Measurements from ENCODE around the gene FAM3D.
"Not testable (repeated sequence)": the region's sequence is repeated elsewhere in the genome, so short reads cannot be mapped to it uniquely, and the experiment has no call there.

Gene FAM3D

DNA sequence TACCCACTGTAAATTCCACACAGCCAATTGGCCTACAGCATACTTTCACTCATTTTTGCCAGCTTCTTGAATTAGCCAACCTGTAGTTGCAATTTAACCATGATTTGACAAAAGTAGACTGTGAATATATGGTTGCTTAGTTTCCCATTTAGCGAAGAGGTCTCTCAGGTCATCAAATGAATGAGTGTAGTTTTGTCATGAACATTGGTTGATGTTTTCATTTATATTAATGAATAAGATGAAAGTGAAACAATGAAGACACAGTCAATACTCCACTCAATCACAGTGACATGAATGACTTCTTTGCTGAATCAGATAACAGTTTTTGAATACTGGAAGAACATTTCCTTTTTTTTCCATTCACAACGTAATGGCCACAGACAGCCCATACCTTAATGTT, 15.3 kb upstream of the FAM3D start:
- Histone ChIP-seq H3K9me3 (ENCODE audit: low read length) (no peaks in the 10 kb centered on the region), H3K27me3 (ENCODE audit: control insufficient read depth in 1 of 2, insufficient read depth in 2 of 2, low read length in 2 of 2) (peaks cover 0 to 4% of the 10 kb centered on the region in 2 donors), H3K36me3 (ENCODE audit: insufficient read depth, low read length) (no peaks in the 10 kb centered on the region), H3K27ac (ENCODE audit: low read depth, low read length) (no peak overlapping the region), H3K4me1 (ENCODE audit: insufficient read depth, low read length) (no peaks in the 10 kb centered on the region), H3K9ac (ENCODE audit: low read length) (no peak overlapping the region), H3K4me3 (ENCODE audit: low read depth in 1 of 2, low read length in 2 of 2) (no peak overlapping the region)

DNA sequence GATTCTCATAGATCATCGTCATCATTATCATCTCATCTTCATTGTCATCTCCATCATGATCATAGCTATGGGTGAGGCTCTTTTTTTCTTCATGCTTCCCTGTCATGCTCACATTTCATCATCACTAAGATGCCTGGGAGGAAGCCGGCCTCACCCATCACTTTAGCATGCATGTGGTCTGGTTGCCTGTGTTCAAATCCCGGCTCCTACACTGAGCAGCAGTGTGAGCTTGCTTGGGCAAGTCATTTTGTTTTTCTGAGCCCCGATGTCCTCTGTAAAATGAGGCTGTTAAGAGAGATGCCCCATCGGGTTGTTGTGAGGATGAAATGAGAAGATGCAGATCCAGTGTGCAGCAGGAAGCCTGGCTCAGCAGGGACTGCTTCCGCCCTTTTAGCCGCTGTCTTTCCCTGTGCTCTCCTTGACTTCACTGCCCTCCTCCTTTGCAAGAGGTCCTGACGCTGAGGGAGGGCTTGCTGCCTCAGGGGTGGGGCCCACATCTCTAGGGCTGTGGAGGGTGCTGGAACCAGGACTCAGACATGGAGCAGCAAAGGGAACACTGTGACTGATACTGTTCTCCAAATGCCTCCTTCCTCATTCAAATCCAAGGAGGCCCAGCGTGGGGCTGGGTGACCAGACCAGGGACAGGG, 14.4 kb upstream of the FAM3D start:
- no peak overlapping the region for H3K9ac ChIP-seq (ENCODE audit: low read length)
- no peak overlapping the region for H3K4me3 ChIP-seq (ENCODE audit: low read depth in 1 of 2, low read length in 2 of 2)
- no peak overlapping the region for H3K27ac ChIP-seq (ENCODE audit: low read depth, low read length)
- peaks cover 0 to 4% of the 10 kb centered on the region in 2 donors for H3K27me3 ChIP-seq (ENCODE audit: control insufficient read depth in 1 of 2, insufficient read depth in 2 of 2, low read length in 2 of 2)
- no peaks in the 10 kb centered on the region for H3K4me1 ChIP-seq (ENCODE audit: insufficient read depth, low read length)
- no peaks in the 10 kb centered on the region for H3K9me3 ChIP-seq (ENCODE audit: low read length)
- no peaks in the 10 kb centered on the region for H3K36me3 ChIP-seq (ENCODE audit: insufficient read depth, low read length)

DNA sequence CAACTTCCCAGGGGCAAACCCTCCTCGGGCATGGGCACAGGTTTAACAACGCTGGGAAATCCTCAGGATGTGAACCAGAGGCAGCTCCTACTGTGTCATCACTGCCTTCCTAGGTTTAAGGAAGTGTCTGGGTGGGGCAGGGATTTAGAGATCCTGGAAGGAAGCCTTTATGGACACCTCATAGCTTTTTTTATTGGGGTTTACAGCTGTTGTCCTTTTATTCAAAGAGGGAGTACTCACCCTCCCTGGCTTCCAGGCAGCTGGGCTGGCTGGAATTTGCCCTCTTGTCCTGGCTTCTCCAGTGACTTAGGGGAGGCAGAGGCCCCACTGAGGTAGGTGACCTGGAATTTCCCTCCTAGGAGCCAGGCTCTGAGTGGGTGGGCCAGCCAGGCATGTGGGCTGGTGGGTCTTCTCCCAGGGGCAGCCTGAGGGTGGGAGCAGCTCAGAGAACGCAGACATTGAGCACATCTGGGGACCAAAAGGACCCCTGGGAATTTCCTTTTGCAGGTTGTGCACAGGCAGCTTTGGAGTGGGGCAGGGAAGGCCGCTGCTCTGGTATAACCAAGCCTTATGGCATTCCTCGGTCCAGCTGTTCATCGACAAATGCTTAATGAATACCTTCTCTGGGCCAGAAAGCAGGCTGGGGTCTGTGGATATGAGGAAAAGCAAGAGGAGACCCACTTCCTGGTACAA, 13.5 kb upstream of the FAM3D start:
- H3K9me3 ChIP-seq (ENCODE audit: low read length) = no peaks in the 10 kb centered on the region
- H3K9ac ChIP-seq (ENCODE audit: low read length) = no peak overlapping the region
- no peak overlapping the region for H3K27ac ChIP-seq (ENCODE audit: low read depth, low read length)
- H3K4me1 ChIP-seq (ENCODE audit: insufficient read depth, low read length) = no peaks in the 10 kb centered on the region
- peaks cover 0 to 4% of the 10 kb centered on the region in 2 donors for H3K27me3 ChIP-seq (ENCODE audit: control insufficient read depth in 1 of 2, insufficient read depth in 2 of 2, low read length in 2 of 2)
- no peak overlapping the region for H3K4me3 ChIP-seq (ENCODE audit: low read depth in 1 of 2, low read length in 2 of 2)
- H3K36me3 ChIP-seq (ENCODE audit: insufficient read depth, low read length) = no peaks in the 10 kb centered on the region

DNA sequence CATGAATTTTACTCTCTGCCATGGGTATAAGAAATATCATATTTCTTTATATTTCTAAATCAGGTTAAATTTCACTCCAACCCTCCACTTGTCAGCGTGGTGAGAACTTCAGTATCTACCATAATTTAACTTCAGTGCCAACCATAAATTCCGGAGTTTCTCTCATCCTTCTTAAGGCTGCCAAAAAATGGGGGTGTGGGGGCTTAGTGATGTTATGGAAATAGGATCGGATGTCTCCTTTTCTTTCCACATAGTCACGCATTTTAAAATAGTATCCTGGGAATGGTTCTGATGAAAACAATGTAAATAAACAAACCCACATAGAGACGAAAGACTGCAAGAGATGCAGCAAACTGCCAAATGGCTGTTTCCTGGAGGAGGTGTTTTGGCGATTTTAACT, 12.9 kb upstream of the FAM3D start:
- H3K9ac ChIP-seq (ENCODE audit: low read length) = no peak overlapping the region
- H3K4me1 ChIP-seq (ENCODE audit: insufficient read depth, low read length) = no peaks in the 10 kb centered on the region
- no peaks in the 10 kb centered on the region for H3K9me3 ChIP-seq (ENCODE audit: low read length)
- no peak overlapping the region for H3K27ac ChIP-seq (ENCODE audit: low read depth, low read length)
- no peaks in the 10 kb centered on the region for H3K36me3 ChIP-seq (ENCODE audit: insufficient read depth, low read length)
- H3K4me3 ChIP-seq (ENCODE audit: low read depth in 1 of 2, low read length in 2 of 2) = no peak overlapping the region
- H3K27me3 ChIP-seq (ENCODE audit: control insufficient read depth in 1 of 2, insufficient read depth in 2 of 2, low read length in 2 of 2) = peaks cover 0 to 4% of the 10 kb centered on the region in 2 donors

DNA sequence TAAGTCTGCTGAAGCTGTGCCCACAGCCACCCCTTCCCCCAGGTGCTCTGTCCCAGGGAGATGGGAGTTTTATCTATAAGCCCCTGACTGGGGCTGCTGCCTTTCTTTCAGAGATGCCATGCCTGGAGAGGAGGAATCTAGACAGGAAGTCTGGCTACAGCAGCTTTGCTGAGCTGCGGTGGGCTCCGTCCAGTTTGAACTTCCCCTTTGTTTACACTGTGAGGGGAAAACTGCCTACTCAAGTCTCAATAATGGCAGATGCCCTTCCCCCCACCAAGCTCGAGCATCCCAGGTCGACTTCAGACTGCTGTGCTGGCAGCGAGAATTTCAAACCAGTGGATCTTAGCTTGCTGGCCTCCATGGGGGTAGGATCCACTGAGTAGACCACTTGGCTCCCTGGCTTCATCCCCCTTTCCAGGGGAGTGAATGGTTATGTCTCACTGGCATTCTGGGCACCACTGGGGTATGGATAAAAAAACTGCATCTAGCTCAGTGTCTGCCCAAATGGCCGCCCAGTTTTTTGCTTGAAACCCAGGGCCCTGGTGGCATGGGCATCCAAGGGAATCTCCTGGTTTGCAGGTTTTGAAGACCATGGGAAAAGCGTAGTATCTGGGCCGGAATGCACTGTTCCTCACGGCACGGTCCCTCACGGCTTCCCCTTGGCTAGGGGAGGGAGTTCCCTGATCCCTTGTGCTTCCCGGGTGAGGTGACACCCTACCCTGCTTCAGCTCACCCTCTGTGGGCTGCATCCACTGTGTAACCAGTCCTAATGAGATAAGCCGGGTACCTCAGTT, 11.8 kb upstream of the FAM3D start:
- H3K27ac ChIP-seq (ENCODE audit: low read depth, low read length); H3K27me3 ChIP-seq (ENCODE audit: control insufficient read depth in 1 of 2, insufficient read depth in 2 of 2, low read length in 2 of 2); H3K4me3 ChIP-seq (ENCODE audit: low read depth in 1 of 2, low read length in 2 of 2); H3K4me1 ChIP-seq (ENCODE audit: insufficient read depth, low read length); H3K9ac ChIP-seq (ENCODE audit: low read length); H3K36me3 ChIP-seq (ENCODE audit: insufficient read depth, low read length); H3K9me3 ChIP-seq (ENCODE audit: low read length): not testable (repeated sequence)

DNA sequence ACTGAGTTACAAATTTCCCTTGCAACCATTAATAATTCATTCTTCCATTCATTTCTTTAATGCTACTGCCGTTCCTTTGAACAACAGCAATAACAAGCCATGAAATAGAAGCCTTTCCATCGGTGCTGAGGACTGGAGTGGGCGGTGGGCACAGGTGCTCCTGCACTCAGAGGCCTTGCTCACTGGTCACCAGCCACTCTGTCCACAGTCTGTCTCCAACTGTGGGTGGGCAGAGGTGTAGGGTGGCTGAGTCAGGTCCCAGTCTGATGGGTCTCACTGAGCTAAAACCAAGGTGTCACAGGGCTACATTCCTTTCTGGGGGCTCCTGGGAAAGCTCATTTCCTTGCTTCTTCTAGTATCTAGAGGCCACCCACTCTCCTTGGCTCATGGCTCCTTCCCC, 6.3 kb upstream of the FAM3D start:
- Histone ChIP-seq H3K9ac (ENCODE audit: low read length) (no peak overlapping the region), H3K27ac (ENCODE audit: low read depth, low read length) (no peak overlapping the region), H3K36me3 (ENCODE audit: insufficient read depth, low read length) (no peaks in the 10 kb centered on the region), H3K27me3 (ENCODE audit: control insufficient read depth in 1 of 2, insufficient read depth in 2 of 2, low read length in 2 of 2) (no peaks in the 10 kb centered on the region), H3K9me3 (ENCODE audit: low read length) (no peaks in the 10 kb centered on the region), H3K4me1 (ENCODE audit: insufficient read depth, low read length) (no peaks in the 10 kb centered on the region), H3K4me3 (ENCODE audit: low read depth in 1 of 2, low read length in 2 of 2) (no peak overlapping the region)

DNA sequence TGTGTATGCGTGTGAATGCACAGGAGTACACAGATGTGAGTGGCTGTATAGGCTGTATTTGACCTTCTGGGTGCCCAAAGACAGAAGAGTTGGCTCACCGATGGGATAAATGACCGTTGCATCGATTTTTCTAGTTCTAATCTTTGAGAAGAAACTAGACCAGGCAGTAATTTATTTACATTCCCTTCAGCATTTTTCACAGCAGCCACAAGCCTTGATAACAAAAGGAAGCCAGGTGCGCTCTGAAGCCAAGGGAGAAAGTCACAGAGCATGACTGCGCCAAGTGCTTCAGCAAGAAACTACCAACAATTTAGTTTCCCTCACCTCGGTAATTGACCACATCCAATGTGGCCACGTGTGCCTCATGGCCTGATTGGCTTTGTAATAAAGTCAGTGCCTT, 5.9 kb upstream of the FAM3D start:
- Histone ChIP-seq H3K4me3 (ENCODE audit: low read depth in 1 of 2, low read length in 2 of 2) (no peak overlapping the region), H3K9ac (ENCODE audit: low read length) (no peak overlapping the region), H3K36me3 (ENCODE audit: insufficient read depth, low read length) (no peaks in the 10 kb centered on the region), H3K27ac (ENCODE audit: low read depth, low read length) (no peak overlapping the region), H3K9me3 (ENCODE audit: low read length) (no peaks in the 10 kb centered on the region), H3K4me1 (ENCODE audit: insufficient read depth, low read length) (no peaks in the 10 kb centered on the region), H3K27me3 (ENCODE audit: control insufficient read depth in 1 of 2, insufficient read depth in 2 of 2, low read length in 2 of 2) (no peaks in the 10 kb centered on the region)

DNA sequence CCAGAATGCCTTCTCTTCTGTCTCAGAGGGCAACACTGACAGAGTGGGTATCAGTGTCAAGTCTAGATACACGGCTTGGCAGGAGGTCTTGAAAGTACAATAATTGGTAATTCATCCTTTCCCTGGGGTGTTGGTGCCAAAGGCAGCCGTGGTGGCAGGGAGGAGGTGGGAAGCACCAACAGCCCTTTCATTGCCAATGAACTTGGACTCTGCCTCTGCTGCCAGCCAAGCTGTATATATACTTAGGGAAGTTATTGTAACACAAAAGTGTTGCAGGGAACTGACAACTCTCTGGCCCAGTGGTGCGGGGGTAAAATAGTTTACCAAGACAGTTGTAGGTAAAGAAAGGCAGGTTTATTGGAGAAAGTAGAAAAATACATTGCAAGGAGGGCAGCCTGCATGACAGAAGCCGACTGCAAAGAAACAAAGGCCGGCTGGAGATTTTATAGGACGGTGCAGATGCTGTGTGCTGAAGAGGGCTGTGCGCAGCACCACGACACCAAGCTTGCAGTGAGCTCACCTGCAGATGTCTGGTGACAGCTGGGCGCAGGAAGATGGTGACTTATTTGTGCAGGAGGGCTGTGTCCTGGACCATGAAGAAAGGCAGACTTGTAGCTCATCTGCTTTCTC, 4.0 kb upstream of the FAM3D start:
- Histone ChIP-seq H3K36me3 (ENCODE audit: insufficient read depth, low read length) (no peaks in the 10 kb centered on the region), H3K4me1 (ENCODE audit: insufficient read depth, low read length) (no peaks in the 10 kb centered on the region), H3K4me3 (ENCODE audit: low read depth in 1 of 2, low read length in 2 of 2) (no peak overlapping the region), H3K27ac (ENCODE audit: low read depth, low read length) (no peak overlapping the region), H3K9ac (ENCODE audit: low read length) (no peak overlapping the region), H3K9me3 (ENCODE audit: low read length) (no peaks in the 10 kb centered on the region), H3K27me3 (ENCODE audit: control insufficient read depth in 1 of 2, insufficient read depth in 2 of 2, low read length in 2 of 2) (no peaks in the 10 kb centered on the region)

DNA sequence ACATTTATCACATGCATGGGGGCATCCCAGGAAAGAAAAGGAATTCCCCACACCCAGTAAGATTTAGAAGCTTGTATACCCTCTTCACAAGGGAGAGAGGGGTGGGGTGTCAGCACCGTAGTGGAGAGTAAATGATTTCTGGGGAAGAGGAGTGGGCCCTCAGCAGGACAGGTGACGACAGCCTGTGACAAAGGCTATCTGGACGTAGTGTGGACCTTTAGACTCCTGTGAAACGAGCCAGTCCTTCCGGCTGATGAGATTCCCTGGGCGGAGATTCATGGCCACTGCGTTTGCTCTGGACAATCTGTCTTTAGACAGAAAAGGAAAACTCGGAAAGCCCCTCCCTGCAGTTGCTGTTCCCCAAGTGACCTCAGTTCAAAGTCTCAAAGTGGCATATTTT, 1.7 kb upstream of the FAM3D start:
- Histone ChIP-seq H3K9me3 (ENCODE audit: low read length) (no peaks in the 10 kb centered on the region), H3K27ac (ENCODE audit: low read depth, low read length) (no peak overlapping the region)

DNA sequence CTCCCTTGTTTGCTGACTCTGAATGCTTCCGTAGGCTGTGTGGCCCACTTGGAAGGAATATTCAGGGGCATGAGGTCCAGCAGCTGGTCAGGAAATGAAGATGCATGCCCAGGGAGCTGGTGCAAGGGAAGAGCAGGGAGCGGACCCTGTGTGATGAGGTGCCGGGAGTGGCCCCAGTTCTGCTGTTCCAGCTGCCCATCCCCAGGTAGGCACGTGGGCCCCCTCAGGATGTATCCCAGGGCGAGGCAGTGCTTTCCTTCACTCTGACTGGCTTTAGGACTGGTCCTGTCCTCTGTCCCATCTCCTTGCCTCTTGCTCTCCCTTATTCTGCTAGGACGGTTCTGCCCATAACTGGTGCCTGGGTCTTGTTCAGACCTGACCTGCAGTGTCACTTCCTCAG, 1.1 kb upstream of the FAM3D start:
- no peaks in the 10 kb centered on the region for H3K27me3 ChIP-seq (ENCODE audit: control insufficient read depth in 1 of 2, insufficient read depth in 2 of 2, low read length in 2 of 2)
- H3K9me3 ChIP-seq (ENCODE audit: low read length) = no peaks in the 10 kb centered on the region
- no peak overlapping the region for H3K9ac ChIP-seq (ENCODE audit: low read length)
- no peaks in the 10 kb centered on the region for H3K4me1 ChIP-seq (ENCODE audit: insufficient read depth, low read length)
- H3K4me3 ChIP-seq (ENCODE audit: low read depth in 1 of 2, low read length in 2 of 2) = no peak overlapping the region
- no peaks in the 10 kb centered on the region for H3K36me3 ChIP-seq (ENCODE audit: insufficient read depth, low read length)
- no peak overlapping the region for H3K27ac ChIP-seq (ENCODE audit: low read depth, low read length)

More for the DNA sequence above, 1.7 kb upstream of the FAM3D start:
- Histone ChIP-seq H3K4me3 (ENCODE audit: low read depth in 1 of 2, low read length in 2 of 2) (no peak overlapping the region), H3K4me1 (ENCODE audit: insufficient read depth, low read length) (no peaks in the 10 kb centered on the region), H3K36me3 (ENCODE audit: insufficient read depth, low read length) (no peaks in the 10 kb centered on the region), H3K9ac (ENCODE audit: low read length) (no peak overlapping the region), H3K27me3 (ENCODE audit: control insufficient read depth in 1 of 2, insufficient read depth in 2 of 2, low read length in 2 of 2) (no peaks in the 10 kb centered on the region)

DNA sequence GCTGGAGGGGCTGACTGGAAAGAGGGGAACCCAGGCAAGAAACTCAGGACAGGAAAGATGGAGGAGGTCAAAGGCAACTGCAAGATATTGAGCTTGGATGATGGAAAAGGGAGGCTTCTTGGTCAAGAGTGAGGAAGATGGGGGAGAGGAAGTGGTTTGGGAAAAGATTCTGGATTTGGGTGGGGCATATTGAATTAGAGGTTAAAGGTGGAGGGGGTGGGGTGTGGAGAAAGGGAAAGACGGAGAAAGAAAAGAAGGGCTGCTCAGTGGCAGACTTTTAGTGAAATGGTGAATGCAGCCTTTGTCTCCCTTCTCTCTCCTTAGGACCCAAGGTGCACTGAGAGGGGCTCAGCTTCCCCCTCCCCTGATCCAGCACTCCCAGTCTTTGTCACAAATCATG, 655 bp upstream of the FAM3D start:
- H3K27ac ChIP-seq (ENCODE audit: low read depth, low read length) = no peak overlapping the region
- H3K9ac ChIP-seq (ENCODE audit: low read length) = no peak overlapping the region
- no peaks in the 10 kb centered on the region for H3K9me3 ChIP-seq (ENCODE audit: low read length)
- no peaks in the 10 kb centered on the region for H3K36me3 ChIP-seq (ENCODE audit: insufficient read depth, low read length)
- H3K4me1 ChIP-seq (ENCODE audit: insufficient read depth, low read length) = no peaks in the 10 kb centered on the region
- H3K4me3 ChIP-seq (ENCODE audit: low read depth in 1 of 2, low read length in 2 of 2) = no peak overlapping the region
- H3K27me3 ChIP-seq (ENCODE audit: control insufficient read depth in 1 of 2, insufficient read depth in 2 of 2, low read length in 2 of 2) = no peaks in the 10 kb centered on the region
